ENCODE data around the gene TCL1A. TPM values are rescaled to one million over a fixed set of nuclear protein-coding genes. Genes with fewer than 3 reads are reported as not detected.

TCL1A gene
- total RNA-seq, 1 experiment from 2014 or later, result not detected

GRCh38 chr14:95679148-95679815, 34.6 kb downstream of the TCL1A start:
- Histone ChIP-seq H3K4me3 (ENCODE audit: low read depth in 2 of 2, low read length in 2 of 2) (no peak overlapping the region), H3K9me3 (ENCODE audit: control insufficient read depth, insufficient read depth, low read depth, low read length) (no peaks in the 10 kb centered on the region), H3K4me1 (ENCODE audit: control insufficient read depth, insufficient read depth, low read length) (no peaks in the 10 kb centered on the region), H3K27ac (ENCODE audit: low read length) (no peak overlapping the region), H3K27me3 (ENCODE audit: control insufficient read depth, insufficient read depth, low read length) (no peaks in the 10 kb centered on the region; the same call in 1 of the 2 replicates), H3K36me3 (ENCODE audit: control insufficient read depth, insufficient read depth, low read length) (no peaks in the 10 kb centered on the region)
- CTCF ChIA-PET, result interaction anchor here (0.7 kb wide), 1 partner anchor 178 kb away, joined by 8 read pairs; no protein-coding TSS in a partner anchor
- BruUV-seq (replicated peaks), result no TSS peak
- POLR2A ChIA-PET, result no interaction called here
- ATAC-seq, result no peak
- in situ Hi-C loops (cut with HindIII; ENCODE audit: low pct_unique_long_range_greater_than_20kb, low sequenced_read_pairs) (no loop called here), intact Hi-C loops (cut with micrococcal nuclease; ENCODE audit: unreplicated experiment) (no loop called here)
- no peak for TF ChIP-seq SIN3A (IDR thresholded peaks at IDR 0.05; ENCODE audit: borderline replicate concordance, insufficient read depth, low read depth, low read length)
- TF ChIP-seq REST (IDR thresholded peaks at IDR 0.05; ENCODE audit: insufficient read depth in 1 of 2, low read depth in 2 of 2, low read length in 1 of 2), result no peak
- no peak for TF ChIP-seq TCF7L2 (IDR thresholded peaks at IDR 0.05; ENCODE audit: low read depth, low read length)
- no peak for TF ChIP-seq POLR2AphosphoS5 (IDR thresholded peaks at IDR 0.05; ENCODE audit: low read depth, low read length)
- TF ChIP-seq CTCF (IDR thresholded peaks at IDR 0.05), result no peak
- DNase-seq (ENCODE audit: low read depth, low spot score), result no peak

GRCh38 chr14:95677179-95677835, 36.6 kb downstream of the TCL1A start:
- DNase-seq (ENCODE audit: low read depth, low spot score) (no peak), ATAC-seq (no peak)
- CTCF ChIA-PET, result no interaction called here
- in situ Hi-C loops (cut with HindIII; ENCODE audit: low pct_unique_long_range_greater_than_20kb, low sequenced_read_pairs), result no loop called here
- no TSS peak for BruUV-seq (replicated peaks)
- Histone ChIP-seq H3K4me1 (ENCODE audit: control insufficient read depth, insufficient read depth, low read length) (no peaks in the 10 kb centered on the region), H3K27ac (ENCODE audit: low read length) (no peak overlapping the region), H3K36me3 (ENCODE audit: control insufficient read depth, insufficient read depth, low read length) (no peaks in the 10 kb centered on the region), H3K9me3 (ENCODE audit: control insufficient read depth, insufficient read depth, low read depth, low read length) (no peaks in the 10 kb centered on the region), H3K4me3 (ENCODE audit: low read depth in 2 of 2, low read length in 2 of 2) (no peak overlapping the region), H3K27me3 (ENCODE audit: control insufficient read depth, insufficient read depth, low read length) (no peaks in the 10 kb centered on the region; the same call in 1 of the 2 replicates)
- intact Hi-C loops (cut with micrococcal nuclease; ENCODE audit: unreplicated experiment), result no loop called here
- no peak for TF ChIP-seq TCF7L2 (IDR thresholded peaks at IDR 0.05; ENCODE audit: low read depth, low read length)
- TF ChIP-seq POLR2AphosphoS5 (IDR thresholded peaks at IDR 0.05; ENCODE audit: low read depth, low read length), result no peak
- no peak for TF ChIP-seq REST (IDR thresholded peaks at IDR 0.05; ENCODE audit: insufficient read depth in 1 of 2, low read depth in 2 of 2, low read length in 1 of 2)
- POLR2A ChIA-PET, result no interaction called here

Data from Panc1 (cell line).